GM18526 (cell line): ENCODE measurements around the gene SH3PXD2B.

Source experiments
- POLR2A ChIP-seq: IDR thresholded peaks from 3 replicates; pipeline ENCODE4 v1.6.1; 2011; ENCODE audit not compliant: insufficient read length; ENCODE audit errors: extremely low read depth

Gene SH3PXD2B

DNA sequence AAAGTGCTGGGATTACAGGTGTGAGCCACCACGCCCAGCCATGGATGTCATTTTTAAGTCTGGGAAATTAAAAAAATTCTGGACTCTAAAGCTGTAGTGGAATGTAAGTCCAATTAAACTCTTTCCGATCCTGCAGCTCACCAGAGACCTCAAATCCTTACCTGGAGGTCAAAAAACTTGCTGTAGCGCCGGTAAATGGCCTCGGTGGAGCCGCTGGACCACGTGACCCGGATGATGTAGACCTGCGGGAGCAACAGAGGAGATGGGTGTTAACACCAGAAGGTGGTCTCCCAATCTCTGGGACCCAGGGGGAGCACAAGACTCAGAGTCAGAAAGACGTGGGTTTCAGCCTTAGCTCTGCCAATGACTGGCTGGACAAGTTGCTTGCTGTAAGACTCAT is 32.1 kb downstream of the SH3PXD2B start:
- no peak for TF ChIP-seq POLR2A

DNA sequence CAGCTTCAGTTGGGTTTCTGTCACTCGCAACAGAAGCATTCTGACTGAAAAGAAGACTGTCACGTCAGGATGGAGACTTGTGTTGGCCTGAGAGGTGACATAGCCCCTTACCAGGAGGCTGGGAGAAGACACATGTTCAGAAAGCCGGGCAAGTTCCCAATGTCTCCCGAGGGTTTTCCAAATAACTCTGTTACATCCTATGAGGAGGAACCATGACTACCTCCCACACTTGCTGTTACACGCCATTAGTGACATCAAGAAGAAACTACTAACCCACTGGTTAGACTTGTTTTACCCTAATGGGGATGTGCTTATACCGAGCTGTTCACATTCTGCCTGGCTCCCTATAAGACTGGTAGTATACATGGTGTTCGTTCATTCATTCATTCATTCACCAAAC is 33.3 kb downstream of the SH3PXD2B start:
- no peak for TF ChIP-seq POLR2A

- no peak for TF ChIP-seq POLR2A
Observed at GRCh38 chr5:172420235-172420939, 33.9 kb downstream of the SH3PXD2B start.

GRCh38 chr5:172418862-172419814 is 35.2 kb downstream of the SH3PXD2B start:
- TF ChIP-seq POLR2A = no peak

- no peak for TF ChIP-seq POLR2A
Observed at GRCh38 chr5:172417983-172418630, 36.2 kb downstream of the SH3PXD2B start.

DNA sequence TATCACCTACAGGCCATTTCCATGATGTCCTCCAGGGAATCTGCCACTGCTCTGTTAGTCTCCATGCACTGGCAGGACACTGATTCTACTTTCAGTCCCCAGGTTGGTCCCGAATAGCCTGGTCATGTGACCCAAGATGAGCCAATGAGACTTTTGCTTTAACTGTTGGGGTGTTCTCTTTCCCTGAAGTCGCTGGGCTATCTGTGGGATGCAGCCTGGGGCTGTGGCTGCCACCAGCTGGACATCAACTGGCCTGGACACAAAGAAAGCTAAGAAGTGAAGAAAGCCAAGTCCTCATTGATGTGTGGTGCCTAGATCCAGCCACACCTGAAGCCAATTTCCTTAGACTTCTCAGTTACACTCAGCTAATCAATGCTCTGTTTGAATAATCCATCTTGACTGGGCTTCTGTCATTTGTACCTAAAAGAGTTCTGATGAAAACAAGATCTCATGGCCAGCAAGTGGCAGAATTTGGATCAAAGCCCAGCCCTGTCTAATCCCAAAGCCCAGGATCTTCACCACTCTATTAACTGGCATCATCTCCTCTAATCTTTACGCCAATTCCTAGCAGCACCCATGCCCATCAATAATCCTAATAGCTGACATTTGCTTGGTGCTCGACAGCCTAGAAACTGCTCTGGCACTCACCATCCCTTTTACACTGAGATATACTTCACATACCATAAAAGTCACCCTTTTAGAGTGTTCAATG is 37.0 kb downstream of the SH3PXD2B start:
- TF ChIP-seq POLR2A = no peak

- no peak for TF ChIP-seq POLR2A
Observed at GRCh38 chr5:172415362-172416275, 38.7 kb downstream of the SH3PXD2B start.

- no peak for TF ChIP-seq POLR2A
Observed at GRCh38 chr5:172414531-172415361, 39.6 kb downstream of the SH3PXD2B start.

- no peak for TF ChIP-seq POLR2A
Observed at GRCh38 chr5:172413601-172414171, 40.6 kb downstream of the SH3PXD2B start.

- TF ChIP-seq POLR2A = no peak
Observed at GRCh38 chr5:172412724-172413286, 41.5 kb downstream of the SH3PXD2B start.

- no peak for TF ChIP-seq POLR2A
Observed at GRCh38 chr5:172411484-172412072, 42.7 kb downstream of the SH3PXD2B start.
